Esophagus (tissue), 2 donors: ENCODE measurements around the gene CHAT. TPM values are rescaled to one million over a fixed set of nuclear protein-coding genes. Genes with fewer than 3 reads are reported as not detected.
A peak's percentile ranks its signal among the peaks of the same experiment; 100 is the strongest.

Experiments used
- H3K27ac ChIP-seq, 2 donors: one replicate each; pipeline ENCODE4 v1.5.1; 2013; ENCODE audit warnings: low read depth in 2 of 2, mild to moderate bottlenecking in 2 of 2, inconsistent platforms in 1 of 2, low read length in 1 of 2, moderate library complexity in 1 of 2
- H3K27me3 ChIP-seq, 2 donors: one replicate each; pipeline ENCODE4 v1.6.1; 2013; ENCODE audit warnings: low read length in 2 of 2, control low read depth in 1 of 2, mild to moderate bottlenecking in 1 of 2; ENCODE audit not compliant: insufficient read depth in 2 of 2, control insufficient read depth in 1 of 2
- H3K36me3 ChIP-seq, 2 donors: one replicate each; pipeline ENCODE4 v1.6.1; 2013; ENCODE audit warnings: low read length in 1 of 2; ENCODE audit not compliant: control insufficient read depth in 2 of 2, insufficient read depth in 2 of 2
- H3K4me1 ChIP-seq, 2 donors: one replicate each; pipeline ENCODE4 v1.6.1; 2013; ENCODE audit warnings: low read length in 1 of 2; ENCODE audit not compliant: control insufficient read depth in 2 of 2, insufficient read depth in 2 of 2
- H3K4me3 ChIP-seq, 2 donors: one replicate each; pipeline ENCODE4 v1.5.1; 2013; ENCODE audit warnings: low read length in 2 of 2, mild to moderate bottlenecking in 2 of 2, low read depth in 1 of 2, moderate library complexity in 1 of 2
- H3K9me3 ChIP-seq, 2 donors: one replicate each; pipeline ENCODE4 v1.6.1; 2013; ENCODE audit warnings: mild to moderate bottlenecking in 2 of 2, low read depth in 1 of 2, low read length in 1 of 2, moderate library complexity in 1 of 2; ENCODE audit not compliant: control insufficient read depth in 2 of 2, insufficient read depth in 1 of 2
- WGBS, 2 donors: extraction: QIAGEN DNeasy Blood & Tissue Kit; methylation state at CpG; one replicate each; pipeline ENCODE4 v1.1.7; 2013; 5-methylcytosine and 5-hydroxymethylcytosine counted together
- polyA plus RNA-seq, 2 donors: library from polyadenylated mRNA; stranded (reverse); fragments of 200-250 nt; gene quantifications; one replicate each; pipeline ENCODE4 v1.2.3, GENCODE V29; 2013
- donor health status: healthy with polysubstance abuse.
- donor health status: Bipolar disorder and iron deficiency.

Gene CHAT
- polyA plus RNA-seq, 2 donors: not detected

GRCh38 chr10:49595713-49596492 is 17.9 kb upstream of the CHAT start:
- WGBS, 2 donors: 59 to 61% methylated on average over 13 of the region's 13 CpGs
- Histone ChIP-seq H3K27ac (peak overlapping the region in 1 of 2 donors; percentile 57), H3K27me3 (no peaks in the 10 kb centered on the region), H3K9me3 (peaks cover 0 to 2% of the 10 kb centered on the region in 2 donors), H3K36me3 (no peaks in the 10 kb centered on the region), H3K4me3 (no peak overlapping the region), H3K4me1 (peaks cover 0 to 5% of the 10 kb centered on the region in 2 donors)

GRCh38 chr10:49596493-49596809 is 17.4 kb upstream of the CHAT start:
- 37 to 48% methylated on average over 3 of the region's 3 CpGs for WGBS, 2 donors
- H3K4me1 ChIP-seq: peaks cover 0 to 5% of the 10 kb centered on the region in 2 donors
- no peaks in the 10 kb centered on the region for H3K36me3 ChIP-seq
- no peak overlapping the region for H3K27ac ChIP-seq
- H3K27me3 ChIP-seq: no peaks in the 10 kb centered on the region
- H3K9me3 ChIP-seq: peaks cover 0 to 2% of the 10 kb centered on the region in 2 donors
- no peak overlapping the region for H3K4me3 ChIP-seq

GRCh38 chr10:49596836-49597235 is 17.0 kb upstream of the CHAT start:
- peaks cover 0 to 2% of the 10 kb centered on the region in 2 donors for H3K9me3 ChIP-seq
- H3K4me1 ChIP-seq: peaks cover 0 to 5% of the 10 kb centered on the region in 2 donors
- no peaks in the 10 kb centered on the region for H3K27me3 ChIP-seq
- WGBS, 2 donors: 57 to 71% methylated on average over 3 of the region's 3 CpGs
- no peaks in the 10 kb centered on the region for H3K36me3 ChIP-seq
- H3K27ac ChIP-seq: no peak overlapping the region
- no peak overlapping the region for H3K4me3 ChIP-seq

GRCh38 chr10:49597426-49598163 is 16.2 kb upstream of the CHAT start:
- Histone ChIP-seq H3K9me3 (peaks cover 0 to 2% of the 10 kb centered on the region in 2 donors), H3K27me3 (peaks cover 0 to under 1% of the 10 kb centered on the region in 2 donors), H3K36me3 (no peaks in the 10 kb centered on the region), H3K4me1 (peaks cover 0 to 5% of the 10 kb centered on the region in 2 donors), H3K4me3 (no peak overlapping the region), H3K27ac (no peak overlapping the region)
- 71 to 72% methylated on average over 11 of the region's 11 CpGs for WGBS, 2 donors

GRCh38 chr10:49598164-49598856 is 15.5 kb upstream of the CHAT start:
- Histone ChIP-seq H3K4me3 (no peak overlapping the region), H3K36me3 (no peaks in the 10 kb centered on the region), H3K27me3 (peaks cover 0 to 4% of the 10 kb centered on the region in 2 donors), H3K9me3 (peaks cover 0 to 2% of the 10 kb centered on the region in 2 donors), H3K4me1 (peaks cover 0 to 5% of the 10 kb centered on the region in 2 donors), H3K27ac (no peak overlapping the region)
- WGBS, 2 donors: 72 to 75% methylated on average over 8 of the region's 8 CpGs

GRCh38 chr10:49598986-49599385 is 14.9 kb upstream of the CHAT start:
- peaks cover 0 to 4% of the 10 kb centered on the region in 2 donors for H3K27me3 ChIP-seq
- H3K4me1 ChIP-seq: peaks cover 0 to 5% of the 10 kb centered on the region in 2 donors
- peaks cover 0 to 2% of the 10 kb centered on the region in 2 donors for H3K9me3 ChIP-seq
- WGBS, 2 donors: 38 to 45% methylated on average over 4 of the region's 4 CpGs
- H3K27ac ChIP-seq: no peak overlapping the region
- no peak overlapping the region for H3K4me3 ChIP-seq
- no peaks in the 10 kb centered on the region for H3K36me3 ChIP-seq

- Histone ChIP-seq H3K27me3 (peaks cover 0 to 4% of the 10 kb centered on the region in 2 donors), H3K27ac (no peak overlapping the region), H3K36me3 (no peaks in the 10 kb centered on the region), H3K4me1 (peaks cover 0 to 5% of the 10 kb centered on the region in 2 donors), H3K9me3 (peaks cover 0 to 2% of the 10 kb centered on the region in 2 donors), H3K4me3 (no peak overlapping the region)
- 60 to 69% methylated on average over 3 of the region's 3 CpGs for WGBS, 2 donors
Observed at GRCh38 chr10:49599546-49599945, 14.3 kb upstream of the CHAT start.

GRCh38 chr10:49600046-49600445 is 13.8 kb upstream of the CHAT start:
- Histone ChIP-seq H3K4me1 (no peaks in the 10 kb centered on the region), H3K36me3 (no peaks in the 10 kb centered on the region), H3K4me3 (no peak overlapping the region), H3K27me3 (peaks cover 0 to 4% of the 10 kb centered on the region in 2 donors), H3K9me3 (peaks cover 0 to 2% of the 10 kb centered on the region in 2 donors), H3K27ac (no peak overlapping the region)
- 81 to 83% methylated on average over 8 of the region's 8 CpGs for WGBS, 2 donors

GRCh38 chr10:49600781-49601400 is 12.9 kb upstream of the CHAT start:
- peaks cover 0 to 4% of the 10 kb centered on the region in 2 donors for H3K27me3 ChIP-seq
- H3K9me3 ChIP-seq: peaks cover 0 to 2% of the 10 kb centered on the region in 2 donors
- no peak overlapping the region for H3K4me3 ChIP-seq
- H3K27ac ChIP-seq: no peak overlapping the region
- H3K4me1 ChIP-seq: no peaks in the 10 kb centered on the region
- no peaks in the 10 kb centered on the region for H3K36me3 ChIP-seq
- WGBS, 2 donors: 76 to 79% methylated on average over 4 of the region's 4 CpGs
